ENCODE measurements around the gene REEP5.

- TF ChIP-seq, protein P1, sequence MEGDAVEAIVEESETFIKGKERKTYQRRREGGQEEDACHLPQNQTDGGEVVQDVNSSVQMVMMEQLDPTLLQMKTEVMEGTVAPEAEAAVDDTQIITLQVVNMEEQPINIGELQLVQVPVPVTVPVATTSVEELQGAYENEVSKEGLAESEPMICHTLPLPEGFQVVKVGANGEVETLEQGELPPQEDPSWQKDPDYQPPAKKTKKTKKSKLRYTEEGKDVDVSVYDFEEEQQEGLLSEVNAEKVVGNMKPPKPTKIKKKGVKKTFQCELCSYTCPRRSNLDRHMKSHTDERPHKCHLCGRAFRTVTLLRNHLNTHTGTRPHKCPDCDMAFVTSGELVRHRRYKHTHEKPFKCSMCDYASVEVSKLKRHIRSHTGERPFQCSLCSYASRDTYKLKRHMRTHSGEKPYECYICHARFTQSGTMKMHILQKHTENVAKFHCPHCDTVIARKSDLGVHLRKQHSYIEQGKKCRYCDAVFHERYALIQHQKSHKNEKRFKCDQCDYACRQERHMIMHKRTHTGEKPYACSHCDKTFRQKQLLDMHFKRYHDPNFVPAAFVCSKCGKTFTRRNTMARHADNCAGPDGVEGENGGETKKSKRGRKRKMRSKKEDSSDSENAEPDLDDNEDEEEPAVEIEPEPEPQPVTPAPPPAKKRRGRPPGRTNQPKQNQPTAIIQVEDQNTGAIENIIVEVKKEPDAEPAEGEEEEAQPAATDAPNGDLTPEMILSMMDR (IDR thresholded peaks at IDR 0.05; ENCODE audit: low read depth, low read length, poor library complexity, severe bottlenecking), result no peak
- no peak for TF ChIP-seq EZH2phosphoT487 (IDR thresholded peaks at IDR 0.05; ENCODE audit: borderline replicate concordance, low read length)
Observed at GRCh38 chr5:112960315-112960714, 38.3 kb upstream of the REEP5 start.
